Activated naive CD4-positive, alpha-beta T cell (primary cell): Measurements from ENCODE around the gene ZNF428.

Source experiments
- DNase-seq, 4 experiments: peaks; one replicate each; lab custom pipeline; 2025; lab: John Stamatoyannopoulos, UW

ZNF428 gene

DNA sequence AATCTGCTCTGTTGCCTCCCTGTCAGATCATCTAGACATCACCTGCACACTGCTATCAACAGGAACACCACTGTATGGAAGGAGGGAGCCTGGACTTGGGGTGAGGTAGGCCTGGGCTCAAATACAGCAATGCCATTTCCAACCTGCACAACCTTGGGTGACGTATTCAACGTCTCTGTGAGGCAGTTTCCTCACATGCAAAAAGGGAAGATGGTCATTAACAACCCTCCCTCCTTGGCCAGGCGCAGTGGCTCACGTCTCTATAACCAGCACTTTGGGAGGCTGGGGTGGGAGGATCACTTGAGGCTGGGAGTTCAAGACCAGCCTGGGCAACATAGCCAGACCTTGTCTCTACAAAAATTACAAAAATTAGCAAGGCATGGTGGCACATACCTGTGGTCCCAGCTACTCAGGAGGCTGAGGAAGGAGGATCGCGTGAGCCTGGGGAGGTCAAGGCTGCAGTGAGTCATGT is 57.2 kb downstream of the ZNF428 start:
- DNase-seq = no peak

DNA sequence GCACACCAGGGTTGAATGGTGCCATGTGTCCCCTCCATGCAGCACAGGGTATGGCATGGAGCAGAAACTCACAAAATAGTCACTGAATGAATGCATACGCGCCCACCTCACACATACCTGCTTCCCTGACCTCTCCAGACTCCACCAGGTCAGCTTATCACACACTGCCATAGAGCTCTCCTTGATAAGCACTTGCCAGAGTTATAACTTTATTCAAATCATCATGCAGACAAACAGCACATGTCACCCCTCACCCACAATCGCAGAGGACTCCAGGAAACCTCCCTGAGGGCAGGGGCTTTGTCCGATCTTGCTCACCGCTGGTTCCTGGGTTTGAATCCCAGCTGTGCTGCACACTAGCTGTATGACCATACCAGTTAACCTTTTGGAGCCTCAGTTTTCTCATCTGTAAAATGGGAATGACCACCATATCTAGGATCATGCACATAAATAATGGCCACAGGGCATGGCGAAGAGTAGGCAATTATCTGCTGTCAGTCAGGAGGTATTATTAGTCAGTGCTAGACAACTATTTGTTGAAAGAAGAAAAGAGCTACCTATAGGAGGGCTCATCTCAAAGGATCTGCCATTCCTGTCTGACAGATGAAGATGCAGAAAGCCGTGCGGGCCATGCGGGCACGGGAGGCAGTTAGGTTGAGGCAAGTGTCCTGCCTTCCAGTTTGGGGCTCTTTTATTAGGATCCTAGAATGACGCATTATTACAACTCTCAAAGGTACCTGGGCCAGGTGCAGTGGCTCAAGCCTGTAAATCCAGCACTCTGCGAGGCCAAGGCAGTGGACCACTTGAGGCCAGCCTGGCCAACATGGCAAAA is 58.1 kb downstream of the ZNF428 start:
- DNase-seq = no peak

DNA sequence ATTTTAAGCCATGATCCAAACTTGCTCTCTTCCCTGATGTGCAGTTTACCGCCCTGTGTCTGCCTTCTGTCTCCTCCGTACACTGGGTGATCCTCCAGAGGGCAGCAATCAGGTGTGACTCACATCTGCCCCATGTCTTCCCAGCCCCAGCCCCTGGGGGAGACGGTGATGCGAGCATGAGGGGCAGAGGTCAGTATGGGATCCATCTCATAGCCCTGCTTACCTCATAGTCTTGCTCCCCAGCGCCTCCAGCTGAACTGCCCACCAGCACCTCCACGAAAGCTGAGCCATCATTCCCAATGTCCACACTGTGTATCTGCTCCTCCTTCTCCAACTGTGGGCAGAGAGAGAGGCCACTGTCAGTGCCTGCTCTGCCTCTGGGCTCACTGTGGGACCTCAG is 58.7 kb downstream of the ZNF428 start:
- DNase-seq = no peak
